Measurements from ENCODE around the gene NXNL1.

NXNL1 gene

GRCh38 chr19:17436874-17437267 is 23.9 kb downstream of the NXNL1 start:
- Histone ChIP-seq H2AFZ (ENCODE audit: low read length) (no peak overlapping the region), H3K79me2 (ENCODE audit: low read length) (no peaks in the 10 kb centered on the region), H3K36me3 (replicated peaks; ENCODE audit: insufficient read depth, low read length) (no peaks in the 10 kb centered on the region), H3K4me1 (ENCODE audit: low read length) (no peaks in the 10 kb centered on the region), H3K9me3 (replicated peaks; ENCODE audit: insufficient read depth, low read length) (no peaks in the 10 kb centered on the region), H3K9ac (ENCODE audit: low read length) (no peak overlapping the region), H3K4me3 (ENCODE audit: low read length) (no peak overlapping the region), H3K9me2 (replicated peaks; ENCODE audit: insufficient read depth, low read length) (no peaks in the 10 kb centered on the region), H3K27me3 (replicated peaks; ENCODE audit: insufficient read depth, low read length) (peaks cover 47% of the 10 kb centered on the region), H3K27ac (ENCODE audit: low read length) (no peak overlapping the region), H3F3A (ENCODE audit: insufficient read depth, low read length) (no peaks in the 10 kb centered on the region), H3K4me2 (ENCODE audit: low read depth, low read length) (no peak overlapping the region), H4K20me1 (ENCODE audit: insufficient read depth, low read length) (no peaks in the 10 kb centered on the region)
- TF ChIP-seq EZH2 (optimal IDR thresholded peaks at IDR 0.05; ENCODE audit: low read depth, low read length), result no peak
- TF ChIP-seq EZH2phosphoT487 (IDR thresholded peaks at IDR 0.05; ENCODE audit: low read length), result no peak
- TF ChIP-seq CTCF (IDR thresholded peaks at IDR 0.05; ENCODE audit: low read length), result no peak
- DNase-seq, result no peak

GRCh38 chr19:17436094-17436873 is 24.4 kb downstream of the NXNL1 start:
- Histone ChIP-seq H3K4me2 (ENCODE audit: low read depth, low read length) (no peak overlapping the region), H3K4me1 (ENCODE audit: low read length) (no peaks in the 10 kb centered on the region), H3F3A (ENCODE audit: insufficient read depth, low read length) (no peaks in the 10 kb centered on the region), H3K27me3 (replicated peaks; ENCODE audit: insufficient read depth, low read length) (peaks cover 47% of the 10 kb centered on the region), H4K20me1 (ENCODE audit: insufficient read depth, low read length) (no peaks in the 10 kb centered on the region), H3K9ac (ENCODE audit: low read length) (no peak overlapping the region), H3K27ac (ENCODE audit: low read length) (no peak overlapping the region), H3K4me3 (ENCODE audit: low read length) (no peak overlapping the region), H3K9me2 (replicated peaks; ENCODE audit: insufficient read depth, low read length) (no peaks in the 10 kb centered on the region), H2AFZ (ENCODE audit: low read length) (no peak overlapping the region), H3K9me3 (replicated peaks; ENCODE audit: insufficient read depth, low read length) (no peaks in the 10 kb centered on the region), H3K79me2 (ENCODE audit: low read length) (no peaks in the 10 kb centered on the region), H3K36me3 (replicated peaks; ENCODE audit: insufficient read depth, low read length) (no peaks in the 10 kb centered on the region)
- TF ChIP-seq EZH2 (optimal IDR thresholded peaks at IDR 0.05; ENCODE audit: low read depth, low read length), result no peak
- TF ChIP-seq CTCF (IDR thresholded peaks at IDR 0.05; ENCODE audit: low read length), result no peak
- TF ChIP-seq EZH2phosphoT487 (IDR thresholded peaks at IDR 0.05; ENCODE audit: low read length), result no peak
- DNase-seq, result no peak

DNA sequence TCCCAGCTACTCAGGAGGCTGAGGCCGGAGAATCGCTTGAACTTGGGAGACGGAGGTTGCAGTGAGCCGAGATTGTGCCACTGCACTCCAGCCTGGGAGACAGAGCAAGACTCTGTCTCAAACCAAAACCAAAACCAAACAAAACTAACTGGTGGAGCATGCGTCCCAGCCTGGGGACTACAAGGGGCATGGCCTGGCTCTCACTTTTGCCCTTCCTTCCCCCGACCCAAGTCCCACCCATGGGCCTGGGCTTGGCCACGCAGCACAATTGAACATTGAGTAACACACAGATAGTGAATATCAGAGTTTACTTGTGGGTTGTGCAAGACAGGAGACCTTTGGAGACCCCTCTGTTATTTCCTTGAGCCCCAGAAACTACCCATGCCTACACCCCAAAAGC is 25.5 kb downstream of the NXNL1 start:
- H3F3A ChIP-seq (ENCODE audit: insufficient read depth, low read length), result no peaks in the 10 kb centered on the region
- H3K27me3 ChIP-seq (replicated peaks; ENCODE audit: insufficient read depth, low read length), result peaks cover 48% of the 10 kb centered on the region
- H3K79me2 ChIP-seq (ENCODE audit: low read length), result no peaks in the 10 kb centered on the region
- no peaks in the 10 kb centered on the region for H4K20me1 ChIP-seq (ENCODE audit: insufficient read depth, low read length)
- no peak overlapping the region; the same call in 1 of the 2 replicates for H3K4me3 ChIP-seq (ENCODE audit: low read length)
- DNase-seq, result peak; percentile 26
- no peaks in the 10 kb centered on the region for H3K4me1 ChIP-seq (ENCODE audit: low read length)
- no peaks in the 10 kb centered on the region for H3K9me3 ChIP-seq (replicated peaks; ENCODE audit: insufficient read depth, low read length)
- H3K36me3 ChIP-seq (replicated peaks; ENCODE audit: insufficient read depth, low read length), result no peaks in the 10 kb centered on the region
- no peak overlapping the region for H3K9ac ChIP-seq (ENCODE audit: low read length)
- TF ChIP-seq CTCF (IDR thresholded peaks at IDR 0.05; ENCODE audit: low read length) (no peak), EZH2 (optimal IDR thresholded peaks at IDR 0.05; ENCODE audit: low read depth, low read length) (no peak), EZH2phosphoT487 (IDR thresholded peaks at IDR 0.05; ENCODE audit: low read length) (no peak)
- no peaks in the 10 kb centered on the region for H3K9me2 ChIP-seq (replicated peaks; ENCODE audit: insufficient read depth, low read length)
- no peak overlapping the region for H3K27ac ChIP-seq (ENCODE audit: low read length)
- H3K4me2 ChIP-seq (ENCODE audit: low read depth, low read length), result peak overlapping the region; percentile 46; the same call in 1 of the 2 replicates
- H2AFZ ChIP-seq (ENCODE audit: low read length), result peak overlapping the region; percentile 7; the same call in 1 of the 2 replicates

Data from MM.1S (cell line).